ENCODE data around the gene TMEM203. TPM values are rescaled to one million over a fixed set of nuclear protein-coding genes. Genes with fewer than 3 reads are reported as not detected.

The TMEM203 gene
- total and polyA plus RNA-seq, 2 experiments from 2014 or later = 32.7 to 53.4 TPM

GRCh38 chr9:137192448-137192780, 13.0 kb downstream of the TMEM203 start:
- no peak for TF ChIP-seq REST (IDR thresholded peaks at IDR 0.05; ENCODE audit: unreplicated experiment)
- TF ChIP-seq NANOG (IDR thresholded peaks at IDR 0.05; ENCODE audit: borderline replicate concordance) = no peak
- no peak for TF ChIP-seq ZNF462 (CRISPR knock-in tag; IDR thresholded peaks at IDR 0.05)
- Mint-ChIP-seq H3K27ac (no peak overlapping the region), H3K4me1 (peaks cover 16% of the 10 kb centered on the region), H3K36me3 (ENCODE audit: low read depth) (peaks cover 5% of the 10 kb centered on the region), H3K9me3 (no peaks in the 10 kb centered on the region; the same call in 2 of the 3 replicates), H3K4me3 (no peak overlapping the region), H3K27me3 (ENCODE audit: insufficient read depth, low read depth, poor library complexity) (peaks cover 12% of the 10 kb centered on the region)
- Histone ChIP-seq H3K27me3 (ENCODE audit: insufficient read depth) (no peaks in the 10 kb centered on the region), H4K20me1 (replicated peaks; ENCODE audit: insufficient read depth) (no peaks in the 10 kb centered on the region; the same call in 1 of the 2 replicates), H3K36me3 (ENCODE audit: insufficient read depth) (no peaks in the 10 kb centered on the region), H3K4me3 (no peak overlapping the region), H3K79me2 (replicated peaks; ENCODE audit: insufficient read depth) (peaks cover 36% of the 10 kb centered on the region), H3K4me2 (no peak overlapping the region), H3K9me2 (ENCODE audit: insufficient read depth) (no peaks in the 10 kb centered on the region), H2AFZ (no peak overlapping the region), H3K4me1 (ENCODE audit: insufficient read depth) (peaks cover 11% of the 10 kb centered on the region), H3K27ac (ENCODE audit: low read depth) (no peak overlapping the region), H3F3A (replicated peaks; ENCODE audit: low read depth) (0 out of 2 replicates have a peak, but pooled peaks cover 2% of the 10 kb centered on the region)
- DNase-seq (ENCODE audit: low spot score) (no peak), ATAC-seq (no peak)
